Measurements from ENCODE around the gene JHY.

Gene JHY

GRCh38 chr11:122848186-122848585 is 34.4 kb upstream of the JHY start:
- H3K4me3 ChIP-seq (replicated peaks in 1 of 2; ENCODE audit: low read depth in 2 of 2, low read length in 2 of 2) = no peak overlapping the region
- DNase-seq (ENCODE audit: low read depth in 2 of 2) = no peak
- TF ChIP-seq CTCF (IDR thresholded peaks at IDR 0.05; ENCODE audit: low read depth, low read length) = no peak

GRCh38 chr11:122850076-122850631 is 32.4 kb upstream of the JHY start:
- H3K4me3 ChIP-seq (replicated peaks in 1 of 2; ENCODE audit: low read depth in 2 of 2, low read length in 2 of 2) = no peak overlapping the region
- TF ChIP-seq CTCF (IDR thresholded peaks at IDR 0.05; ENCODE audit: low read depth, low read length) = no peak
- DNase-seq (ENCODE audit: low read depth in 2 of 2) = peak; percentile 42 to 52

- DNase-seq (ENCODE audit: low read depth in 2 of 2) = no peak
- no peak for TF ChIP-seq CTCF (IDR thresholded peaks at IDR 0.05; ENCODE audit: low read depth, low read length)
- no peak overlapping the region for H3K4me3 ChIP-seq (replicated peaks in 1 of 2; ENCODE audit: low read depth in 2 of 2, low read length in 2 of 2)
These were observed 31.1 kb upstream of the JHY start for GRCh38 chr11:122851366-122851966.

- DNase-seq (ENCODE audit: low read depth in 2 of 2) = peak in 1 of 2 donors; percentile 58
- TF ChIP-seq CTCF (IDR thresholded peaks at IDR 0.05; ENCODE audit: low read depth, low read length) = no peak
- H3K4me3 ChIP-seq (replicated peaks in 1 of 2; ENCODE audit: low read depth in 2 of 2, low read length in 2 of 2) = no peak overlapping the region
These were observed 30.3 kb upstream of the JHY start for GRCh38 chr11:122852074-122852795.

GRCh38 chr11:122852796-122853160 is 29.8 kb upstream of the JHY start:
- no peak for DNase-seq (ENCODE audit: low read depth in 2 of 2)

GRCh38 chr11:122853261-122853660 is 29.3 kb upstream of the JHY start:
- no peak for TF ChIP-seq CTCF (IDR thresholded peaks at IDR 0.05; ENCODE audit: low read depth, low read length)
- H3K4me3 ChIP-seq (replicated peaks in 1 of 2; ENCODE audit: low read depth in 2 of 2, low read length in 2 of 2) = no peak overlapping the region
- peak in 1 of 2 donors; percentile 26 for DNase-seq (ENCODE audit: low read depth in 2 of 2)

More at GRCh38 chr11:122852796-122853160, 29.8 kb upstream of the JHY start:
- H3K4me3 ChIP-seq (replicated peaks in 1 of 2; ENCODE audit: low read depth in 2 of 2, low read length in 2 of 2) = no peak overlapping the region
- TF ChIP-seq CTCF (IDR thresholded peaks at IDR 0.05; ENCODE audit: low read depth, low read length) = no peak
